Stimulated activated CD4-positive, alpha-beta T cell treated with anti-CD3 and anti-CD28 coated beads, Interleukin-4, amount 100 ng/mL, for 4 hours (primary cell): Measurements from ENCODE around the gene BLOC1S2.
"Not testable (repeated sequence)": the region's sequence is repeated elsewhere in the genome, so short reads cannot be mapped to it uniquely, and the experiment has no call there.

Experiments
- DNase-seq, 2 experiments: peaks; one replicate each; pipeline ENCODE4 v3.0.0-alpha.2; 2020

BLOC1S2 gene

DNA sequence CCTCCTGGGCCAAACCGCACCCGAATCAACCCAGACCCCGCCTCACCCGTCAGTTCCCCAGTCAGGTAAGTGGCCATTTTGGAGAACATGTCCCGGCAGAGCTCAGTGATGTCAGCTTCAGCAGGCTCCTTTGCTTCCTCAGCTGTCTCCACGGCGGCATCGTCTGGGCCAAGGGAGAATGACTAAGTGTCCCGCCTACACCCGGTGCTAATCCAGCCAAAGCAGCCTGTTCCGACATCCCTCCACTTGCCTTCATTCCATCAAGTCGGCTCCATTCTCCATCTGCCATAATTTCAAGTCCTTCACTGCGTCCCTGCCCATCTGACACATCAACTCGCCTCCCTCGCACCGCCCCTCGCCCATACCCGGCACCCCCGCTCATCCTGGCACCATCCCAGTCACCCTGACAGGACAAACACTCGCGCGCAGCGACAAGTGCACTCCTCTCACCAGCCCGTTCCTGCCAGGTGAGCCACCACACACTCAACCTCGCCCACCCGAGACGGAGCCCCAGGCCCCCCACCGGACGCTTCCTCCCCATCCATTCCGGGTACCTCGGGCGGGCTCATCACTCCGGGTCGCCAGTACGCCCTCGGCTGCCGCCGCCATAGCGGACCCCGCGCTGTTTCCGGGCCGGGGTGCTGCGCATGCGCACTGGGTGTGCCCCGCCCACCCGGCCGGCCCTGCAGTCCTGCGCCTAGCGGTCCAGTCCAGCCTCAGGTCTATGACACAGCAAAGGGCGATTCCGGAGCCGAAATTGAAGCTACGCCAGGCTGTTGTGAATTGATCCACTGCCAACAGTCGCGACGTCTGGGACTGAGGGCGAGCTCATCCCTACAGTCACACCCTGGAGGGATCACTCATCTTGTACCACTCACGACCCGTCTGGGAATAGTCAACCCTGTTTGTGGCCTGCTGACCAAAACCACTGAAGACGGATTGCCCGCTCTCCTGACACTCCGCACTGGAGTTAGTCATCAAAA lies at the start of gene BLOC1S2:
BLOC1S2 (minus strand) TSS at position 630 of the 983 bp plus-strand sequence; CDS start at position 609, 21 bp downstream.
- peak; percentile 84 to 86 for DNase-seq

DNA sequence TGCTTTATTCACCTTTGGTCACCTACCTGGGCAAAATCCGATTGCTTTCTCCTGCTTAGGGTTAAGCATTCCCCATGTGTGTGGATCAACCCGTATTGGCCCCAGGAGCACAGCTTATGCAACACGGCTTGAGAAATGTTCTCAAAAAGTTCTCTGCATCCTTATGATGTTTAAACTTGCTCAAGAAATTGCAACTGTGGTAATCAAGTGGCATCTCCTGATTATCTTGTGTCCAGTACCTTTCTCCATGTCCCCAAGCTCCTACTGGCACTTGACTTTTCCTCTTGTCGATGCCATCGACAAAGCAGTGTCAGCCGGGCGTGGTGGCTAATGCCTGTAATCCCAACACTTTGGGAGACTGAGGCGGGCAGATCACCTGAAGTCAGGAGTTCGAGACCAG lies 48.3 kb upstream of the BLOC1S2 start:
- DNase-seq: no peak

DNA sequence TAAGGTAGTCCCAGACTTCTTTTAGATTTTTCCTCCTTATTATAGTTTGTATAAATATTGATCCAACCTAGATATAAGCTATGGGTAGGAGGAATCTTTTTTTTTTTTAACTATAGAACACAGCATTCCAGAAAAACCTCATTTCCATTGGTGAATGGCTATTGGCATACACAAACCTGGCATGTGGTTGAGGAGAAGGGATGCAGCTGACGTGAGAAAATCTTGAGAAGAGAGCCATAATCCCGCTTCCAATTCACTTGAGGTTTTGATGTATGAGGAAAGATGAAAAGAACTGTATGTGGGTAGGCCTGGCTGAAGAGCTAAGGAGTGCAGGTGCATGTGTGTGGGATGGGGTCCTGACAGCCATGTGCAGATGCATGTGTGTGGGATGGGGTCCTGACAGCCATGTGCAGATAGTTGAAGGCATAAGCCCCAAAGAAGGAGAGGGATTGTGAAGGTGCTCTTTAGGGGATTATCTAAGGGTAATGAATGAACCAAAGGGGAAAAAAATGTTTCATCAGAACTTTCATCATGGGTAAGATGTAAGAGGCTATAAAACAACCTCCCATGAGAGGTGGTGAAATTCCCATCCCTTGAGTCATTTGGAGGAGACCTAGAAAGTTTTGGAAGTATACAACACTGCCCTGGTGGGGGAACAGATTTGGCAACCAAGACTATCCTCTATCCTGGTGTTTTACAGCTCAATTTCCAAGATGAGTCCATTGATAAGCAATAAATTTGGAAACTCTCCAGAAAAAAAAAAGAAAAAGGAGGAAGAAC lies 47.4 kb upstream of the BLOC1S2 start:
- no peak for DNase-seq

DNA sequence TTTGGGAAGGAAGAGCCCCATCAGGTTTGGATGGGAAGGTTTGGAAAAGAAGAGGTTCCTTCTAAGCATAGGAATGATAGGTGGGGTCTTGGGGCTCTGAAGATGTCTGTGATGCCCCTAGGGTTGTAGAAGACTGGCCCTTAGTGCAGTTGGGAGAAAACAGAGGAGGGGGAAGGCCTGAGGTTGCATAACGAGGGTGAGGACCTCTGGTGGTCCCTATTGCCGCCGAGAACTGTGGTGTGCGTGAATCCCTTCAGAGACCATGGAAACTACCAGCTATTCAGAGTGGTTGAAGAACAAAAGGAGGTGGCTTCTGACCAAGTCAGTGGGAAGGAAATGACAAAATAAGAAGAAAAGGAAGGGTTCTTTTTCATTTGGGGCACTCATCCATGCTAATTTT lies 46.6 kb upstream of the BLOC1S2 start:
- no peak for DNase-seq

DNA sequence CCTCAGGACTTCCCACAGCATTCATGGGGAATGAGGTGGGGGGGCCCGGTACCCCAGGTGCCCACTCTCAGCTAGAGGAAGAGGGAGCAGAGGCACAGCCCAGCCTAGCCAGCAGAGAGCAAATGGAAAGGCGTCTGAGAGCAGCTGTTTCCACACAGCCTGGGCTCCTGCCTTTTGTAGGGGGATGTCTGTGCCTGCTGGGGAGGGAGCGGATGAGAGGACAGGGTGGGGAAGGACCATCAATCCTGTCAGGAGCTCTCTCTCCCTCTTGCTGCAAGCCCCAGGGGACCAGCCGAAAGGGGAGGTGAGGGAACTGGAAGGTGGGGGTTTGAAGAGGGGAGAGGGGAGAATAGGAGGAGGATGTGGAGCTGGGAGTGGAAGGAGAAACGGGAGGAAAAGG lies 43.6 kb upstream of the BLOC1S2 start, which contains the start of gene PKD2L1:
PKD2L1 (minus strand) TSS at position 150 of the 400 bp plus-strand sequence; CDS start at position 25, 125 bp downstream.
- DNase-seq: no peak

DNA sequence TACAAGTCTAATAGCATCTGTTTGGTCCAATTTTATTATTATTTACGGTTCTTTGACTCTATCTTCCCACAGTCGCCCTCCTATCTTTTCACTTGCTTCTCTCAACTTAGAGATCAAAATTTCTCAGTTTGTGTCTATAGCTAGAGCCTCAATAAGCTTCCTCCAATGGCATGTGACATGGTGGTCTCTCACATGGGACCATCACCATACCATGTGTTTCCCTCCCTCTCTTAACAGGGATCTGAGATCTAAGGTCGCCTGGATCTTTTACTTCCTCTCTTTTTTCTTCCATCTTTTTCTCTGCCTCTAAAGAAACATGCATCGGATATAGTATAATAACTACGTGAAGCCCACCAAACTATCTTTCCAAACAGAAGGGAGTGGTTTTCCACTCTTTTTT lies 41.7 kb upstream of the BLOC1S2 start:
- no peak for DNase-seq

DNA sequence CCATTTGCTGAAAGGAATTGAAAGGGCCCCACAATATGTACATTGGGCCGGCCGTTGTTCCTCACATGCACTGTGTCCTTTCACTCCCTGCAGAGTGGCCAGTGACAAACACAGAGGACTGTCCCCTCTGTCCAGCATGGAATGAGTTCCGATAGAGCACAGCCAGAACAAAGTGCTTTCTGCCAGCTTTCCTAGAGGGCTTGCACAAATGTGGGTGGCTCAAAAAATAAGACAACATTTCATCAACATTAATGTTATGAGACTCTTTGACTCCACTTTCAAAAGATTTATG lies 41.2 kb upstream of the BLOC1S2 start:
- no peak for DNase-seq

DNA sequence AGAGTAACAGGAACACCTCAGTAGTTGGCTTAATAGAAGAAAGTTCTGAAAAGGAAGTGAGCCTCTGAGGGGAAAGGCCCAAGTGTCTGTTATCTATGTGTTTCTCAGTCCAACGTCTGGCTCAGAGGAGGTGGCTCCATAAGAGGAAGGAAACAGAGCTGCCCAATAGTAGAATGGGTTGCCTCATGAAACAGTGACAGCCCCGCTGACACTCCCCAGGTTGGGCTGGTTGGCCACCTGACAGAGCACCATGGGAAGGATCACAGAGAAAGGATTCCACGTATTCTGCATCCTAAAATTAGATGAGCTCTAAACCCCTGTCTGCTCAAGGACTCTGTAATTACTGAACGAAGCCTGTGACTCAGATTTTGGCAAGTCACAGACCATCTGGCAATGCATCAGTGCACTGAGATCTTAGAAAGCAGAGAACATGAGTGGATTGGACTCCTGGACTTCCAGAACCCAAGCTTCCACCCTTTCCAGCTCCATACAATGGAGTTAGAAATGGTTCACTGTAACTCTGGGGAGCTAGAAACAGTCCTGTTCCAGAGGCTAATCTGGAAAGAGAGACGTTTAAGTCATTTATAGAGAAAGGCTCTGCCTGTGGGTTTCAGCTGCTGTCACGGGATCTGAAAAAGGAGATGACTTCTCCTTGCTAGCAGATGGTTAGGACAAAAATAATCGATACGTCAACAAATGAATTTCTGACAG lies 40.7 kb upstream of the BLOC1S2 start:
- DNase-seq: no peak

DNA sequence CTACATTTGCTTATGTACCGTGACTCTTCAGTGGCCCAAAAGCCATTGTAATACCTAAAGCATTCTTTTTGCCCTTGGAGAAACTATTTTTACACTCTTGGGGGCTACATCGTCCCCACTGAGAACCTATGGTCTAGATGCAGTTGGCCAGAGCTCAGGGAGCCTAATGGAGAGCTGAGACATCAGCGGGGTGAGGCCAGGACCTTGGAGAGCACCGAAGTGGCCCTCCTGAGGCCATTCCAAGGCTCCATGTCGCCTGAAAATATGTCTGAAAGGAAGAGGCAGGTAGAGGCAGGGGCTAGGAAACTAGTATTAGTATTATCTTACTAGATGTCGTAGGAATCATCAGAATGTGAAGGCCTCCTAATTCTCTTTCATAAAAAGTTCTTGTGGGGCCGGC lies 38.7 kb upstream of the BLOC1S2 start:
- no peak for DNase-seq

DNA sequence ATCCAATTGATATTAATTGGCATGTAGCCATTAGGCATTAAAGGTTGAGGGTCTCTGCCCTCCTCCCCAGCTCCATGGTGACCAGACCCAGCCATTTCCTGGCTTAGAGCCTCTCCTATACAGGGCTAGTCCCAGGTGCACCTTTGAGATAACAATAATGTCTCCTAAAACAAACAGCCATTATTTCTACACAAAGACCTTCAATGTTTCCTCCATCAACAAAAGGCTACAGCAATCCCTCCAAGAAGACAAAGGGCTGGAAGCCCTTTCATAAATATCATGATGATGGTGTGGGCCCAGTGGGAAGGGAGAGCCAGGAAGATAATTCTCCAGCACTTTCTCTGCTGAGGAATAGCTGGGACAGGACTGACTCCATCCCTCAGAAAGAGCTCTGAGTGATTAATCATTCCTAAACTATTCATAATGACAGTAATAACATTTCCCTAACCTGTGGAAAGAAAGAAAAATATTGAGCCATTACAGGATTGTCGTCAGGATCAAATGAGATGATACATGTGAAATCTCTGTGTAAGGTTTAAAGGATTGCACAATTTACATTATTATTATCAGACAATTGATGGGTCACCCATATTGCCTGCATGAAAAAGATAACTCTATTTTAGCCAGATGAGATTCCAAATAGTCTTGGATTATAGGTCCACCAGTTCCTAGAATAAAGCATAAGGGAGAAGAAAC lies 33.4 kb upstream of the BLOC1S2 start:
- no peak for DNase-seq

DNA sequence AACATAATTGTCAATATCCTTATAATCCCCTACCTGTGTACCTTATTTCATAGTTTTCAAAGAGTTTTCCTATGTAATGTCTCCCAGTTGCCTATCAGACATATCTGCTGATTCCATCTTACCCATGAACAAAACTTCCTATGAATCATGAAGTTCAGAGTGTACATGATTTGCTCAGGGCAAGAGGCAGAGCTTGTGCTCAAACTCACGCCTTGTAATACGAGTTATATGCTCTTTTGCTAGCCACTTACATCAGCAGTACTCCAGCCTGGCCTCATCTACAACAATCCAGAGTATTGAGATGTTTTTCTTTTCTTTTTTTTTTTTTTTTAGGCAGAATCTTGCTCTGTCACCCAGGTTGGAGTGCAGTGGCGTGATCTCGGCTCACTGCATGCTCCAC lies 31.7 kb upstream of the BLOC1S2 start:
- DNase-seq: no peak

DNA sequence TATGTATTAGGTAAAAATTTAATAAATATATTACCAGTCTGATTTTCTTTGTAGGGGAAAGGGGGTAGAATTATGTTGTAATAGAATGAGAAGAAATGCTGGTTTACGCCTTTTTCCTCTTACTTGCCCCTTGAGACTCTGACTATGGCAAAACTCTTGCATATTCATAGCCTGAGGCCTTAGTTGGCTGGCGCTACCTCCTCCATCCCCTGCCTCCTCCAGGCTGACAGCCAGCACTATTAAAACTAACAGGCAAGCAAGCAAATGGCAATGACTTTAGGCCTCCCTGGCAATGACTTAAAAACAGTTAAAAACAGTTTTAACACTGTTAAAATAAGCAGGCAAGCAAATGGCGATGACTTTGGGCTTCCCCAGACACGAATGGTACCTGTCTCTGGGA lies 29.1 kb upstream of the BLOC1S2 start:
- no peak for DNase-seq

DNA sequence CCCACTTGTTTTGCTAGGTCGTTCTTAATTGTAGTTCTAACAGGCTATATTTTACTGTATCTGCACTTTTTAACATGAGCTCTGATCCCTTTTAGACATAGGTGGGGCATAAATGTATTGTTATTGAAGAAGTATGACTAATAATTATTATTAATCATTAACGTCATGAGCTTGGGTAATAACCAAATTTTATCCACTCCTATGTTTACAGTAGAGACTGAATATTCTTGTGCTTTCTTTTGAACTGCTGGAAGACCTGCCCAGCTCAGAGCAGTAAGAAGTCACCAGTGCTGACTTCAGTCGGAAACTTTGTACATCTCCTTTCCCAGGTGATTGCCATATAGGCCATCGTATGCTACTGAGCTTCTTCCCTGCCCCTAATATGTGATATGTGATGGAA lies 24.8 kb upstream of the BLOC1S2 start:
- no peak for DNase-seq

DNA sequence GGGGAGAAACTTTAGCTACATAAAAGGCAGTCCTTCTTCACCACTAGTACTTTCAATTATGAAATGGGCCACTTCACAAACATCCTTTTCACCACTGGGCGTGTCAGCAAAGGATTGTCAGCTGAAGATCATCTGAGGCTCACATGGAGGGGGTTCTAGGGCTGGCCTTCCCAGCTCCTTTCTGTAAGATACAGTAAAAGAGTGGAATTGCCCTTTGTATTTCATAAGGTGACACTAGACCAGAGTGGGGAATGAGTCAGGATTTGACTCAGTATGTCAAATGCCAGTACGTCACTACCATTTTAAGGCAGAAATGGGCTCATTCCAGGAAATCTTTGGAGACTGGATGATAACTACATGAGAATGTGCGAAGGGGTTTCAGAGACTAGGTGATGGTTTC lies 21.2 kb upstream of the BLOC1S2 start:
- DNase-seq: no peak

DNA sequence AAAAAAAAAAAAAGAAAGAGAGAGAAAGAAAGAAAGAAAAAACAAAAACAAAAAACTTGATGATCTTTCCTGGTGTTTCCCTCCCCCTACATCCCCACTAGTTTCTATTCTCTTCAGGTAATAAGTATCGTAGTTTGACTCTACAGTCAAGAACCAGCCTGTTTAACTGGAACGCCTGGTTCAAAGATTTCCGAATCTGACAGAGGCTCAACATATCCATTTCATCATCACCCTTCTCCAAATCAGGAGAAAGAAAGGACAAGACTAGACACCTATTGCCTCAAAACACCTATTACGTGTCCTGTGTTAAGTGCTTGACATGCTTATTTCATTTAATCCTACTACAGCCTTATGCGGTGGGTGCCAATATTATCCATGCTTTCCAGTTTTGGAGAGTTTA lies 20.4 kb upstream of the BLOC1S2 start:
- DNase-seq: no peak

DNA sequence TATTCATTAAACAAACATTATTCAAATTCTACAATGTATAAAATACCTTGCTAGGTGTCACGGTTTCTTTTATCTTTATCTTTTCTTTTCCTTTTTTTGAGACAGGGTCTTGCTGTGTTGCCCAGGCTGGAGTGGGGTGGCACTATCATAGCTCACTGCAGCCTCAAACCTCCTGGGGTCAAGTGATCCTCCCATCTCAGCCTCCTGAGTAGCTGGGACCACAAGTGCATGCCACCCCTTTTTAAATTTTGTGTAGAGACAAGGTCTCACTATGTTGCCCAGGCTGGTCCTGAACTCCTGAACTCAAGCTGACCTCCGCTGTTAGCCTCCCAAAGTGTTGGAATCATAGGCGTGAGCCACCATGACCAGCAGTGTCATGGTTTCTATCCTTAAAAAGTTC lies 17.9 kb upstream of the BLOC1S2 start:
- DNase-seq: no peak

DNA sequence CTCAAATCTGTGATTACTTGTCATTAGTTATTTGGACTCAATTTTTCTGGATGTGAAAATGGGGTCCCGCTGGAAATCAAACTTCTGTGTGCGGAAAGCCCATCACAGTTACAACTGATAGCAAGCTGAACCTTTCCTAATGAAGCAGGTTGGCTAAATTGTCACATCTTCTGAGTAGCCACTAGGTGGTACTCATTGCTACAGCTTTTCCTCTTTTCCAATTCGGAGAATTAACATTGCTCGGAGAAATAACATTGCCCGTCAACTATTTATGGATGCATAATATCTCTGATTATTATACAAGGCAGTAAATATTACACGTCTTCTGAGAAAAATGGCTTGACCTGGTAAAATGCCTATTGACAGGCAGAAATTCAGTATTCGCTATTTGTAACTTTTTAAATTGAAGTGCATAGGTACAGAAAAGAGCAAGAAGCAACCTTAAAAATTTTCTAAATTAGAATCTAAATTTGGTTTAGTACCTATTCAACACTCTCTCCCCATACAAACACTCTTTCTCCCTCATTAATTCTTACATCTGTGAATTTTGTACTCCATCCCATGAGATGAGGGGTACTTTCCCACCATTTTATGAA lies 17.3 kb upstream of the BLOC1S2 start:
- DNase-seq: no peak

DNA sequence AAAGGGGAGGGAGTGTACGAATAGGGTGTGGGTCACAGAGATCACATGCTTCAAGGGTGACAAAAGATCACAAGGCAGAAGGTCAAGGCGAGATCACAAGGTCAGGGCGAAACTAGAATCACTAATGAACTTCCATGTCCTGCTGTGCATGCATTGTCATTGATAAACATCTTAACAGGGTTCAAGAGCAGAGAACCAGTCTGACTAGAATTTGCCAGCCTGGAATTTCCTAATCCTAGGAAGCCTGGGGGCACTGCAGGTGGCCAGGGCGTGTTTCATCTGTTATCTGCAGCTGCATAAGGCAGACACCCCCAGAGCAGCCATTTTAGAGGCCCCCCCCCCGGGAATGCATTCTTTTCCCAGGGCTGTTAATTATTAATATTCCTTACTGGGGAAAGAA lies 14.6 kb upstream of the BLOC1S2 start:
- DNase-seq: not testable (repeated sequence)

DNA sequence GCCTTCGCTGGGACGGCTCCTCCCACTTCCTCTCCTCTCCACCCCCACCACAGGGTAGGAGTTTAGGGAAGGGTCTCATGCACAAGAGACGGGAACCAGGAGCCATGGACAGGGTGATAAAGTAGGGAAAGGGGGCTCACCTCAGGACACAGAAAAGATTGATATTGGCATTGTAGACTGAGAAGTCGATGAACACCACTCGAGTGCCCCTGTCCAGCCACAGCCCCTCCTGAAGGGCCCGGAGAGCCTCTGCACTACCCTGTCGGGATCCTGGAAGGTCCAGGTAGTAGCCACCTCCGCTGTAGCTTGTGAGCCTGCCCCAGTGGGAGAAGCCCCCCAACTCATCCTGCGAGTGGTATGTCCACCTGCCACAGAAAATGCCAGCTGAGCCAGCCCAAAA lies 10.8 kb upstream of the BLOC1S2 start:
- DNase-seq: no peak

DNA sequence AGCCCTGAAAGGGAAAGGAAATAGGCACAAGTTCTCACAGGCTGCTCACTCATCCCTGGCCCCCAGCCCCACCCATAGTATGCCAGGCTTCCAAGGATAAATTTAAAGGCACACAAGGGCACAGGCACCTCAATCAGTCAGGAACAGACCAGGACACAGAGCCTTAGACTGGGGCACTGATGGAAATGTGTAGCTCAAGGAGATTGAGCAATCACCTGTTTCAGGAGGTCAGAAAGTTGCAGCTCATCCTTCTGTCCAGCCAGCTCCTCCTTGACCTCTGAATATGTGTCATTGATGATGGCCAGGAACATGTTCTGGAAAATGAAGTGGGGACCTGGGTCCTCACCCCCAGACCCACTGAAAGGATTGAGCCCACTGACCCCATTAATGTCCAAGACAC lies 6.6 kb upstream of the BLOC1S2 start:
- no peak for DNase-seq

DNA sequence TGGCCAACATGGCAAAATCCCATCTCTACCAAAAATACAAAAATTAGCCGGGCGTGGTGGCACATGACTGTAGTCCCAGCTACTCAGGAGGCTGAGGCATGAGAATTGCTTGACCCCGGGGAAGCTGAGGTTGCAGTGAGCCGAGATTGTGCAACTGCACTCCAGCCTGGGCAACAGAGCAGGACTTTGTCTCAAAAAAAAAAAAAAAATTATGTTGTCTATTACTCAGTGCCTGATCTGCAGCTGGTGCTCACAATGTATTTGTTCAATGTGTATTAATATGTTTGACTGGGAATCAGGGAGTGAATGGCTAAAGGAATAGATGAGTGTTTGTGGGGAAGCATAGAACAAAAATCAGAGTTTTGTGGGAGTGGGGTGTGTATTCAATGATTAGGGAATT lies 5.8 kb upstream of the BLOC1S2 start:
- DNase-seq: not testable (repeated sequence)

DNA sequence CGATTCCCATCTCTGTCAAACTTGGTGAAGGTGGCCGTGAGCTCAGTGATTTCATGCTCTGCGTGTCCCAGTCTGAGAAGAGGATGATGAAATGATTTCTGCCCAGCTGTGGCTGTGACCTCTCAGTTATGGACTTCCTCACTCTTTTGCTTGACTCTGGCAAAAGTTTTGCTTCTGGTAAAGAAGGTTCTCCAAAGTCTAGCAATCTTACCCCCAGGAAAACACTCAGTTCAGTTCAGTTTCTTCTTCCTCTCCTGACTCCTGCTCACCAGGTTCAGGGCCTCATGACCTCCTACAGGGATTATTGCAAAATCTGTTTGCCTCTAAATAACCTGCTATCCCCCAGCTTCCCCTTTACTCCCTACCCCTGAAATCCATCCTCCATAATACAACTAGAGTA lies 4.9 kb upstream of the BLOC1S2 start:
- no peak for DNase-seq
